22Rv1 (cell line): Measurements from ENCODE around the gene CAPG.

Source experiments
- H3K27ac ChIP-seq: fragments of 450-650 bp; 2 replicates; pipeline ENCODE4 v1.5.1; 2017
- ZFX ChIP-seq: fragments of 450-650 bp; IDR thresholded peaks from 2 replicates; pipeline ENCODE4 v1.6.1; 2017; ENCODE audit warnings: antibody characterized with exemption, borderline replicate concordance
- TF ChIP-seq, protein P1 (sequence below): fragments of 450-650 bp; IDR thresholded peaks from 2 replicates; pipeline ENCODE4 v1.5.1; 2017; ENCODE audit warnings: mild to moderate bottlenecking

The CAPG gene

DNA sequence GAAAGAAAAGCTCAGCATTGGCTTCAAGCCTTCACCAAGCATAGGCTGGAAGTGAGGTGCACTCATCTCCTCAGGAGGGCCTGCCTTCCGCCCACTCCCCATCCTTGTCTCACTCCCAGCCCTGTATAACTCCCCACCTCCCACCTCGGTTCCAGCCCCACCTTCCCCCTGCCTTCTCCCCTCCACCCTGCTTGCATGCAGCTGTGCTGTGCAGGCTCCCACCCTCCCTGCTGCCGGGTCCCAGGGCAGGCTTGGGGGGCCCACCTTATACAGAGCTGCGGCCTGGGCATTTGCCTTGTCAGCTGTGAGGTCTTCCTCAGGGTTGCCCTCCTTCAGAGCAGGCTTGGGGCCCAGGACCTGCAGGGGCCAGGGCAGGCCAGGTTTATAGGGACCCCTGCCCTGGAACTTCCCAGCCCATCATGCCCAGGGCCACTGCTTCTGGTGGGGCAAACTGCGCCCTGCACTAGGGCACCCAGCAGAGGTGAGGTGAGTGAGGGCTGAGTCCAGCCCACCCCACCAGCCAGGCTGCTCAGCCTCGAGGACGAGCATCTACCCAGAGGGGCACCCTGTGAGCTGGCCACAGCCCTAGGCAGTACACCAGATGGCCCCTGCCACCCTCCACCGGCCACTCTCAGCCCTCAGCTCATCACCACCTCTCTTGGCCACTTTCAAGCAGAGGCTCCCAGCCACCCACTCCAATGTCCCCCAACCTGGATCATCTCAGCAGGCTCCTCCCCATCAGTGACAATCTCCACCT lies 11.6 kb downstream of the CAPG start:
- no peak for TF ChIP-seq ZFX
- TF ChIP-seq, protein P1, sequence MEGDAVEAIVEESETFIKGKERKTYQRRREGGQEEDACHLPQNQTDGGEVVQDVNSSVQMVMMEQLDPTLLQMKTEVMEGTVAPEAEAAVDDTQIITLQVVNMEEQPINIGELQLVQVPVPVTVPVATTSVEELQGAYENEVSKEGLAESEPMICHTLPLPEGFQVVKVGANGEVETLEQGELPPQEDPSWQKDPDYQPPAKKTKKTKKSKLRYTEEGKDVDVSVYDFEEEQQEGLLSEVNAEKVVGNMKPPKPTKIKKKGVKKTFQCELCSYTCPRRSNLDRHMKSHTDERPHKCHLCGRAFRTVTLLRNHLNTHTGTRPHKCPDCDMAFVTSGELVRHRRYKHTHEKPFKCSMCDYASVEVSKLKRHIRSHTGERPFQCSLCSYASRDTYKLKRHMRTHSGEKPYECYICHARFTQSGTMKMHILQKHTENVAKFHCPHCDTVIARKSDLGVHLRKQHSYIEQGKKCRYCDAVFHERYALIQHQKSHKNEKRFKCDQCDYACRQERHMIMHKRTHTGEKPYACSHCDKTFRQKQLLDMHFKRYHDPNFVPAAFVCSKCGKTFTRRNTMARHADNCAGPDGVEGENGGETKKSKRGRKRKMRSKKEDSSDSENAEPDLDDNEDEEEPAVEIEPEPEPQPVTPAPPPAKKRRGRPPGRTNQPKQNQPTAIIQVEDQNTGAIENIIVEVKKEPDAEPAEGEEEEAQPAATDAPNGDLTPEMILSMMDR: no peak
- no peak overlapping the region for H3K27ac ChIP-seq

DNA sequence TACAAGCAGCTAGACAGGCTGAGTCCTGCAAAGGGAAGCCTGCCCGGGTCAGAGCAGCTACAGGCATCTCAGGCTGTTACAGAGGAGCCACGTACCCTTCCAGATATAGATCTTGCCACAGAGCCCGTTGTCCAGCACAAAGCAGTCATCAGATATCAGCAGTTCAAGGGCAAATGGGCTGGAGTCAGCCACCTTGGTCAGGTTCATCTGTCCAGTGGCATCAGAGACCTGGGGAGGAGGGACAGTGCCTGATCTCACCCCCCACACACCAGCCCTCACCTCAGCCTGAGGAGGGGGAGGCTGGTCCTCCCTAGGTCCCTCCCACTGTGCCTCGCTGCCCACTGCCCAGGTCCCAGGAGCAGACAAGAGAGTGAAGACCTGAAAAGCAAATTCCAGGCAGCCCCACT lies 12.2 kb downstream of the CAPG start:
- H3K27ac ChIP-seq: 0 out of 2 replicates have a peak overlapping the region, but pooled peaks have one; percentile 67
- no peak for TF ChIP-seq ZFX
- TF ChIP-seq, protein P1: no peak

DNA sequence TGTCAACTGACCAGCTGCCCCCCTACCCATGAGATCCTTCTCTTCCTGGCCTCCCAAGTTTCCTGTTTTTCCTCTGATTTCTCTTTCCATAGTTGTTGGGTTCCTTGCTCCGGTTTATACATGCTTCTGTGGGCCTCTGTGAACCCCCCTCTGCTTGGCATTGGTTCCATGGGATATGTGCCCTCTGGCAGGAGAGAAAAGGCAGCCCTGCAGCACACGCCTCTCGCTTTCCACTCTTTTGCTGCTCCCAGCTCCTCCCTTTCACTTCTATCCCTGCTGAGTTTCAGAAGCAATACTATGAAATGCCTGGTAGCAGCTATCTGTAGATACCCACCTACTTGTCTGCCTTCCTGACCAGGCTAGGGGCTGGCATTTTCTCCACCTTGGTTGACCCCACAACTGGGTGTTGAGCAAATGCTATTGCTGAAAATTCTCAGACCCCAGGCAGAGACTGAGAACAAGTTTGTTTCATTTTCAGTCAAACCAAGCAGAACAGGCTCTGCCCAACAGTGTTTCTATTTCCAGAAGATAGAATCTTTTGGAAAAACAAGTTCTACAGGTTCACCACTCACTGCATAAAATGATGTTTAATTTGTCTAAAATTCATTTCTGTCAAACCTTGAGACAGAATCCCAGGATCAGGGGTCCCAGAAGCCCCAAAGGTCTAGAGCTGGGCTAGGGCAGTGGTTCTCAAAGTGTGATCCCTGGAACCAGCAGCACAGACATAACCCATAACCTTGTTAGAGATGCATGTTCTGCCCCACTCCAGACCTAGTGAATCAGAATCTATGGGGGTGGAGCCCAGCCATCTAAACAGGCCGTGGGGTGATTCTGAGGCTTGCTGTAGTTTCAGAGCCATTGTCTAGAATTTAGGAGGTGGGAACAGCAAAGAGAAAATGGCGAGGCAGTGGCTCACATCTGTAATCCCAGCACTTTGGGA lies 13.4 kb downstream of the CAPG start:
- TF ChIP-seq, protein P1: no peak
- no peak for TF ChIP-seq ZFX
- H3K27ac ChIP-seq: peak overlapping the region; percentile 67

DNA sequence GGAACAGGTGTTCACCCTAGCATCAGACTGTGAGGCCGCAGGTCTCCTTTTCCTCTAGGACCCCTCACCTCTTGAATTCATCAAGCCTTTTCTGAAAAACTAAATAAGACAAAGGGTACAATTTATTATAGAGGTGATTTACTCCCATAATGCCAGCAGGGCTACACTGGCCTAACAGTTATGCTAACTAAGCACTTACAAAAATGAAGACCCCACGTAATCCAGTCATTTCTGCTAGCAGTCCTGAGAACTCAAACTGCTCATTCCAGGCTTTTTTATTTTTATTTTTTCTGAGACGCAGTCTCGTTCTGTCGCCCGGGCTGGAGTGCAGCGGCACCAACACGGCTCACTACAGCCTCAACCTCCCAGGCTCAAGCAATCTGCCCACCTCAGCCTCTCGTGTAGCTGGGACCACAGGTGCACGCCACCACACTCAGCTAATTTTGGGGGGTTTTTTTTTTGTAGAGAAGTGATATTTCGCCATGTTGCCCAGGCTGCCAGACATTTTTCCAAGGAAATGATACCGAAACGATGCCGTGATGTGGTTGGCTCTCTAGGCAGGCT lies 14.2 kb downstream of the CAPG start:
- TF ChIP-seq, protein P1: no peak
- no peak for TF ChIP-seq ZFX
- peak overlapping the region; percentile 67 for H3K27ac ChIP-seq

DNA sequence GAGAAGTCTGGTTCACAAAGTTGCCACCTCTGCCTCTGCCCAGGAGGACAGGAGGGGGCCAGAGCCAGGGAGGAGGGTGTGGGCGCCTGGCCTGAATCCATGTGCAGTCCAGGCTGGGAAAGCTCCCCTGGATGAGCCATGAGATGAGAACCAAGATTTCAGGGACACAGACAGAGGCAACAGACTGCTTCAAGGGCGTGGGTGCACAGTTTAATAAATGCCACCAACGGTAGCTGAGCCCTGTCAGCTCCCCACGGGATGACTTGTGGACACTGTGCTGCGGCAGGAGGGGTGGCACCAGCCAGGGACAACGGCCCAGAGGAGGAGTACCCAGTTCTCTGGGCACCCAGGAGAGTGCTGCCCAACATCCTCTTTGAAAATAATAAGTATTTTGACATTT lies 15.2 kb downstream of the CAPG start:
- no peak for TF ChIP-seq ZFX
- H3K27ac ChIP-seq: no peak overlapping the region

DNA sequence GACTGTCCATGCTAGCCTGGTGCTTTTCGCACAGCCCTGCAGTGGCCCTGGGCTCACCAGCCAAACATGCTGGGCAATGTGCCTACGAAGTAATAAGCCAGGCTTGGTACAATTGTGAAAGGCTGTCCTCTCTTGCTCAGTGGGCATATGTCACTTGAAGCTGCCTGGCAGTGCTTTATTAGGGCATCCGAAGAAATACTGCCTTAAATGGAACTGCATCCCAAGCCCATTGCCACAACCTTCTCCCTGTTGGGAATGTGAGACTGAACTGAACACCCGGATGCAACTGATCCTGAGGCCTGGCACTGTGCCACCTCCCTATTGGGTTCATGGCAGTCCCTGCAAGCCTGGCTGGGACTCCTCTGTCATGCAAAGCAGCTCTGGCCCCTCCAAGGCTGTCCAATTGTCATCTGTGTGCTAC lies 15.9 kb downstream of the CAPG start:
- H3K27ac ChIP-seq: no peak overlapping the region
- TF ChIP-seq, protein P1: no peak
- TF ChIP-seq ZFX: no peak

DNA sequence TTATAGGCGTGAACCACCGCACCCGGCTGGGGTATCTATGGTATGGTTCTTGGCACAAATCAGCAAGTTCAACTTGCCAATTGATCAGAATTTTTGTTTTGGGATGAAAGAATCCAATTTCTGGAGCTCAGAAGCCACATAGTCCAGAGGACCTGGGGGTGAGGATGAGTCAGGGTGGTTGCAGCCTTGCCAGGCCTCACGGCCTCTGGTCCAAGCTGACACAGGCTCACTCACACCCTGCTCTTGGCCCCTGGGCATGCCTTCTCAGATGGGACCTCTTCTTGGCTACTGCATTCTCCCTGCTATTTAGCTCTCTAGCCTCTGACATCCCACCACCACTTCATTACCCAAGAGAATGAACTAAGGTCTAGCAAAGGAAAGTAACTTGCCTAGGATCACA lies 16.3 kb downstream of the CAPG start:
- no peak overlapping the region for H3K27ac ChIP-seq
- TF ChIP-seq, protein P1: no peak
- TF ChIP-seq ZFX: no peak
